Esophagus muscularis mucosa (tissue), 4 donors: ENCODE results near the gene MYH15. TPM values are rescaled to one million over a fixed set of nuclear protein-coding genes. Genes with fewer than 3 reads are reported as not detected.

Experiments
- DNase-seq: peaks from one replicate; pipeline ENCODE4 v3.0.0-alpha.2; 2017; ENCODE audit errors: extremely low spot score
- H3K27ac ChIP-seq, 4 donors: fragments of 200-600 bp; sonication (generic); replicated peaks in 1 of 4; 1 replicate in 3 of 4; 2 replicates in 1 of 4; pipeline ENCODE4 v1.5.1; 2016 to 2019; ENCODE audit warnings: mild to moderate bottlenecking in 1 of 4
- H3K27me3 ChIP-seq, 4 donors: fragments of 200-600 bp; sonication (generic); one replicate each; pipeline versions ENCODE4 v1.5.1 to v1.6.0; 2016 to 2019
- H3K36me3 ChIP-seq, 4 donors: fragments of 200-600 bp; sonication (generic); one replicate each; pipeline ENCODE4 v1.5.1; 2016 to 2019
- H3K4me1 ChIP-seq, 4 donors: fragments of 200-600 bp; sonication (generic); one replicate each; pipeline ENCODE4 v1.5.1; 2016 to 2019
- H3K4me3 ChIP-seq, 4 donors: fragments of 200-600 bp; sonication (generic); 1 replicate in 2 of 4; 2 replicates in 2 of 4; pipeline ENCODE4 v1.5.1; 2016 to 2019; ENCODE audit warnings: mild to moderate bottlenecking in 4 of 4, moderate library complexity in 1 of 4
- H3K9me3 ChIP-seq, 4 donors: fragments of 200-600 bp; sonication (generic); 1 replicate in 3 of 4; 2 replicates in 1 of 4; pipeline ENCODE4 v1.5.1; 2016 to 2019
- CTCF ChIP-seq, 3 experiments: fragments of 200-600 bp in 2 of 3; fragments of 450-650 bp in 1 of 3; sonication (generic) in 2 of 3; IDR thresholded peaks; one replicate each; pipeline ENCODE4 v1.5.1; 2017 to 2019; ENCODE audit warnings: antibody characterized with exemption in 3 of 3, mild to moderate bottlenecking in 2 of 3, moderate library complexity in 1 of 3
- EP300 ChIP-seq: sonication (generic); formaldehyde crosslinking; IDR thresholded peaks from one replicate; pipeline ENCODE4 v1.6.1; 2017; ENCODE audit warnings: antibody characterized with exemption
- POLR2A ChIP-seq: fragments of 450-650 bp; IDR thresholded peaks from one replicate; pipeline ENCODE4 v1.6.1; 2017; ENCODE audit warnings: antibody characterized with exemption, moderate library complexity, mild to moderate bottlenecking, low read depth
- POLR2AphosphoS5 ChIP-seq, 2 donors: sonication (generic); formaldehyde crosslinking; IDR thresholded peaks; one replicate each; pipeline ENCODE4 v1.6.1; 2017; ENCODE audit warnings: antibody characterized with exemption in 2 of 2
- whole genome bisulfite sequencing: methylation state at CpG from one replicate; pipeline ENCODE4 v1.1.5; 2018; 5-methylcytosine and 5-hydroxymethylcytosine counted together
- intact Hi-C: fragments of 100-400 bp; cut with DNase I; formaldehyde crosslinking; loops from one replicate; pipeline ENCODE4 v1.15.1; 2023
- total RNA-seq, 4 donors: library from RNA; depleted of rRNA; stranded (reverse); fragments of >200 nt; gene quantifications; one replicate each; pipeline versions ENCODE4 v1.1.0 to v1.2.1, GENCODE V29; 2016

The MYH15 gene
- total RNA-seq, 4 donors from 2014 or later = under 0.01 to 0.34 (median 0.12) TPM

GRCh38 chr3:108477511-108478147, 32.8 kb downstream of the MYH15 start:
- intact Hi-C loops = loop anchor here (5.0 kb wide), 1 partner anchor 1240 kb away; no protein-coding TSS in a partner anchor
- Histone ChIP-seq H3K9me3 (no peaks in the 10 kb centered on the region), H3K27me3 (no peaks in the 10 kb centered on the region), H3K27ac (no peak overlapping the region), H3K36me3 (no peaks in the 10 kb centered on the region), H3K4me3 (no peak overlapping the region), H3K4me1 (peaks cover 0 to 6% (median 0%) of the 10 kb centered on the region in 4 donors)
- WGBS = 21% methylated on average over 4 of the region's 4 CpGs
- TF ChIP-seq EP300 (no peak), POLR2A (no peak), CTCF (IDR thresholded peaks at IDR 0.05) (peak; percentile 67 to 77 (median 67))
- DNase-seq = no peak

GRCh38 chr3:108475220-108475782, 35.1 kb downstream of the MYH15 start:
- intact Hi-C loops = loop anchor here (5.0 kb wide), 1 partner anchor 1238 kb away; no protein-coding TSS in a partner anchor
- H3K9me3 ChIP-seq = no peaks in the 10 kb centered on the region
- 88% methylated on average over 1 of the region's 1 CpG for WGBS

GRCh38 chr3:108474581-108474980, 35.8 kb downstream of the MYH15 start:
- H3K4me1 ChIP-seq = peaks cover 0 to 6% (median 0%) of the 10 kb centered on the region in 4 donors
- H3K27me3 ChIP-seq = no peaks in the 10 kb centered on the region
- 75% methylated on average over 3 of the region's 3 CpGs for WGBS
- H3K9me3 ChIP-seq = no peaks in the 10 kb centered on the region
- no peaks in the 10 kb centered on the region for H3K36me3 ChIP-seq
- no peak overlapping the region for H3K27ac ChIP-seq
- no peak for DNase-seq
- no peak for TF ChIP-seq POLR2A
- no peak for TF ChIP-seq CTCF (IDR thresholded peaks at IDR 0.05)
- no peak for TF ChIP-seq EP300
- no peak for TF ChIP-seq POLR2AphosphoS5 (IDR thresholded peaks at IDR 0.05)
- intact Hi-C loops = no loop called here
- no peak overlapping the region for H3K4me3 ChIP-seq

More at GRCh38 chr3:108475220-108475782, 35.1 kb downstream of the MYH15 start:
- H3K36me3 ChIP-seq = no peaks in the 10 kb centered on the region
- H3K4me1 ChIP-seq = peaks cover 0 to 6% (median 0%) of the 10 kb centered on the region in 4 donors
- no peaks in the 10 kb centered on the region for H3K27me3 ChIP-seq
- no peak overlapping the region for H3K4me3 ChIP-seq
- no peak for TF ChIP-seq CTCF (IDR thresholded peaks at IDR 0.05)
- no peak for TF ChIP-seq POLR2AphosphoS5 (IDR thresholded peaks at IDR 0.05)
- no peak for TF ChIP-seq POLR2A
- no peak for TF ChIP-seq EP300
- no peak for DNase-seq
- H3K27ac ChIP-seq = no peak overlapping the region

GRCh38 chr3:108473711-108474110, 36.7 kb downstream of the MYH15 start:
- Histone ChIP-seq H3K4me1 (peaks cover 0 to 6% (median 0%) of the 10 kb centered on the region in 4 donors), H3K36me3 (no peaks in the 10 kb centered on the region), H3K4me3 (no peak overlapping the region), H3K27me3 (no peaks in the 10 kb centered on the region), H3K9me3 (no peaks in the 10 kb centered on the region), H3K27ac (no peak overlapping the region)
- TF ChIP-seq EP300 (no peak), POLR2AphosphoS5 (IDR thresholded peaks at IDR 0.05) (no peak), POLR2A (no peak), CTCF (IDR thresholded peaks at IDR 0.05) (no peak)
- intact Hi-C loops = no loop called here
- no peak for DNase-seq
